ENCODE measurements around the gene STRC.
"Not testable (repeated sequence)": the region's sequence is repeated elsewhere in the genome, so short reads cannot be mapped to it uniquely, and the experiment has no call there.

DNA sequence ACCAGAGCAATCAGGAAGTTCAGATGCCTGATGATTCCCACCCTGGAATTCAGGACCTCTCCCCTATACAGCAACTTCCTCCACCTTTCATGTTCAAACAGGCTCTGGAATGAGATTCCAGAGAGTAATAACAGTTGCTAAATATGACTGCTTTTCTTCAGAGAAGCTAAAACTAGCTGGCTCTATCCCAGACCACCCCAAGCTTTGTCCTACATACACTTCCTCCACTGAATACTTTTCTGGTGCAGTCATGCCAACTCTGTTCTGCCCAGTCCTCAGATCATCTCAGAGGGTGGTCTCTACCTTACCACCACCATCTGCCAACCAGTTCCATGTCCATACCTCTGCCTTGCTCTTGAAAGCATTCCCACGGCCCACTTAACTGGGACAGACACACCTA is 47.6 kb upstream of the STRC start:
- TF ChIP-seq, protein P1, sequence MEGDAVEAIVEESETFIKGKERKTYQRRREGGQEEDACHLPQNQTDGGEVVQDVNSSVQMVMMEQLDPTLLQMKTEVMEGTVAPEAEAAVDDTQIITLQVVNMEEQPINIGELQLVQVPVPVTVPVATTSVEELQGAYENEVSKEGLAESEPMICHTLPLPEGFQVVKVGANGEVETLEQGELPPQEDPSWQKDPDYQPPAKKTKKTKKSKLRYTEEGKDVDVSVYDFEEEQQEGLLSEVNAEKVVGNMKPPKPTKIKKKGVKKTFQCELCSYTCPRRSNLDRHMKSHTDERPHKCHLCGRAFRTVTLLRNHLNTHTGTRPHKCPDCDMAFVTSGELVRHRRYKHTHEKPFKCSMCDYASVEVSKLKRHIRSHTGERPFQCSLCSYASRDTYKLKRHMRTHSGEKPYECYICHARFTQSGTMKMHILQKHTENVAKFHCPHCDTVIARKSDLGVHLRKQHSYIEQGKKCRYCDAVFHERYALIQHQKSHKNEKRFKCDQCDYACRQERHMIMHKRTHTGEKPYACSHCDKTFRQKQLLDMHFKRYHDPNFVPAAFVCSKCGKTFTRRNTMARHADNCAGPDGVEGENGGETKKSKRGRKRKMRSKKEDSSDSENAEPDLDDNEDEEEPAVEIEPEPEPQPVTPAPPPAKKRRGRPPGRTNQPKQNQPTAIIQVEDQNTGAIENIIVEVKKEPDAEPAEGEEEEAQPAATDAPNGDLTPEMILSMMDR (conservative IDR thresholded peaks at IDR 0.05): not testable (repeated sequence)
- TF ChIP-seq ZFX (IDR thresholded peaks at IDR 0.05): not testable (repeated sequence)
